ENCODE data around the gene FOXJ2. TPM values are rescaled to one million over a fixed set of nuclear protein-coding genes. Genes with fewer than 3 reads are reported as not detected.
"Not testable (repeated sequence)": the region's sequence is repeated elsewhere in the genome, so short reads cannot be mapped to it uniquely, and the experiment has no call there.

The FOXJ2 gene
- total RNA-seq, 1 experiment from 2014 or later, result 19.7 TPM

GRCh38 chr12:7995266-7995963, 37.1 kb upstream of the FOXJ2 start:
- Mint-ChIP-seq H3K27me3 (ENCODE audit: insufficient read depth, unreplicated experiment) (no peaks in the 10 kb centered on the region), H3K27ac (ENCODE audit: low read depth, unreplicated experiment) (no peak overlapping the region), H3K36me3 (ENCODE audit: insufficient read depth, unreplicated experiment) (no peaks in the 10 kb centered on the region), H3K4me1 (ENCODE audit: insufficient read depth, unreplicated experiment) (no peaks in the 10 kb centered on the region), H3K9me3 (ENCODE audit: unreplicated experiment) (no peaks in the 10 kb centered on the region), H3K4me3 (ENCODE audit: unreplicated experiment) (no peak overlapping the region)
- TF ChIP-seq, protein P1, sequence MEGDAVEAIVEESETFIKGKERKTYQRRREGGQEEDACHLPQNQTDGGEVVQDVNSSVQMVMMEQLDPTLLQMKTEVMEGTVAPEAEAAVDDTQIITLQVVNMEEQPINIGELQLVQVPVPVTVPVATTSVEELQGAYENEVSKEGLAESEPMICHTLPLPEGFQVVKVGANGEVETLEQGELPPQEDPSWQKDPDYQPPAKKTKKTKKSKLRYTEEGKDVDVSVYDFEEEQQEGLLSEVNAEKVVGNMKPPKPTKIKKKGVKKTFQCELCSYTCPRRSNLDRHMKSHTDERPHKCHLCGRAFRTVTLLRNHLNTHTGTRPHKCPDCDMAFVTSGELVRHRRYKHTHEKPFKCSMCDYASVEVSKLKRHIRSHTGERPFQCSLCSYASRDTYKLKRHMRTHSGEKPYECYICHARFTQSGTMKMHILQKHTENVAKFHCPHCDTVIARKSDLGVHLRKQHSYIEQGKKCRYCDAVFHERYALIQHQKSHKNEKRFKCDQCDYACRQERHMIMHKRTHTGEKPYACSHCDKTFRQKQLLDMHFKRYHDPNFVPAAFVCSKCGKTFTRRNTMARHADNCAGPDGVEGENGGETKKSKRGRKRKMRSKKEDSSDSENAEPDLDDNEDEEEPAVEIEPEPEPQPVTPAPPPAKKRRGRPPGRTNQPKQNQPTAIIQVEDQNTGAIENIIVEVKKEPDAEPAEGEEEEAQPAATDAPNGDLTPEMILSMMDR (IDR thresholded peaks at IDR 0.05; ENCODE audit: unreplicated experiment), result peak; percentile 69
- ChIA-PET POLR2A (interaction anchor here (0.9 to 1.2 kb wide), 3 partner anchors 37 to 134 kb away, joined by 3 read pairs; partner anchors contain the start of gene FOXJ2), CTCF (interaction anchor here (0.6 to 4.7 kb wide), 26 partner anchors 9 to 279 kb away, joined by 3 to 70 read pairs (median 5); partner anchors contain the start of gene SLC2A3)
- no TSS peak for BruUV-seq (replicated peaks)
- DNase-seq (ENCODE audit: unreplicated experiment), result peak; percentile 77
- intact Hi-C loops (cut with micrococcal nuclease), result loop anchor here (1.0 kb wide), 2 partner anchors 62 to 135 kb away; no protein-coding TSS in a partner anchor

DNA sequence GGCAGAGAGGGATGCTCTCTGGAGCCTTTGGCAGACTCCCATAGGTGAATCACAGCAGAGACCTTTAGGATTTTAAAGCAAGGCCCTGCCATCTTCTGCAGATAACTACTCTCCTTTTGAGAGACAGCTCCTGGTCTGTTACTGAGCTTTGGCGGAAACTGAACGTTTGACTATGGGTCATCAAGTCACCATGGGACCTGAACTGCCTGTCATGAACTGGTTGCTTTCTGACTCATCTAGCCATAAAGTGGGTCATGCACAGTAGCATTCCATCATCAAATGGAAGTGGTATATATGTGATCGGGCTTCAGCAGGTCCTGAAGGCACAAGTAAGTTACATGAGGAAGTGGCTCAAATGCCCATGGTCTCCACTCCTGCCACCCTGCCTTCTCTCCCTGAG, 31.7 kb upstream of the FOXJ2 start:
- intact Hi-C loops (cut with micrococcal nuclease); BruUV-seq (replicated peaks); H3K9me3 Mint-ChIP-seq (ENCODE audit: unreplicated experiment); H3K4me3 Mint-ChIP-seq (ENCODE audit: unreplicated experiment); POLR2A ChIA-PET; H3K4me1 Mint-ChIP-seq (ENCODE audit: insufficient read depth, unreplicated experiment); H3K27me3 Mint-ChIP-seq (ENCODE audit: insufficient read depth, unreplicated experiment); DNase-seq (ENCODE audit: unreplicated experiment); H3K27ac Mint-ChIP-seq (ENCODE audit: low read depth, unreplicated experiment); H3K36me3 Mint-ChIP-seq (ENCODE audit: insufficient read depth, unreplicated experiment): not testable (repeated sequence)
- CTCF ChIA-PET, result interaction anchor here (0.6 kb wide), 1 partner anchor 617 kb away, joined by 3 read pairs; no protein-coding TSS in a partner anchor

GRCh38 chr12:8001496-8001895, 31.0 kb upstream of the FOXJ2 start:
- CTCF ChIA-PET, result interaction anchor here (0.6 to 1.2 kb wide), 2 partner anchors 68 to 95 kb away, joined by 4 to 5 read pairs; no protein-coding TSS in a partner anchor
- DNase-seq (ENCODE audit: unreplicated experiment); POLR2A ChIA-PET; H3K9me3 Mint-ChIP-seq (ENCODE audit: unreplicated experiment); intact Hi-C loops (cut with micrococcal nuclease); BruUV-seq (replicated peaks); H3K27ac Mint-ChIP-seq (ENCODE audit: low read depth, unreplicated experiment); H3K36me3 Mint-ChIP-seq (ENCODE audit: insufficient read depth, unreplicated experiment); H3K4me1 Mint-ChIP-seq (ENCODE audit: insufficient read depth, unreplicated experiment); H3K4me3 Mint-ChIP-seq (ENCODE audit: unreplicated experiment): not testable (repeated sequence)
- peaks cover 11% of the 10 kb centered on the region for H3K27me3 Mint-ChIP-seq (ENCODE audit: insufficient read depth, unreplicated experiment)

DNA sequence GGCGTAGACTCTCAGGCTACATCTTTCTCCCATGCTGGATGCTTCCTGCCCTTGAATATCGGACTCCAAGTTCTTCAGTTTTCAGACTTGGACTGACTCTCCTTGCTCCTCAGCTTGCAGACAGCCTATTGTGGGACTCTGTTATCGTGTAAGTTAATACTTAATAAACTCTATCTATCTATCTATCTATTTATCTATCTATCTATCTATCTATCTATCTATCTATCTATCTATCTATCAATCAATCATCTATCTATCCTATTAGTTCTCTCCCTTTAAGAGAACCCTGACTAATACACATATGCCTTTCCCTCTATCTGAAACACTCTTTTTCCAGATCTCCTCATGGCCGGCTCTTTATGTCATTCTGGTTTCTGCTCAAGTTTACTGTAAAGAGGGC, 27.6 kb upstream of the FOXJ2 start:
- H3K27ac Mint-ChIP-seq (ENCODE audit: low read depth, unreplicated experiment); POLR2A ChIA-PET; H3K4me1 Mint-ChIP-seq (ENCODE audit: insufficient read depth, unreplicated experiment); DNase-seq (ENCODE audit: unreplicated experiment); BruUV-seq (replicated peaks); H3K9me3 Mint-ChIP-seq (ENCODE audit: unreplicated experiment); H3K4me3 Mint-ChIP-seq (ENCODE audit: unreplicated experiment); intact Hi-C loops (cut with micrococcal nuclease); H3K36me3 Mint-ChIP-seq (ENCODE audit: insufficient read depth, unreplicated experiment); CTCF ChIA-PET: not testable (repeated sequence)
- H3K27me3 Mint-ChIP-seq (ENCODE audit: insufficient read depth, unreplicated experiment), result peaks cover 11% of the 10 kb centered on the region

- H3K4me3 Mint-ChIP-seq (ENCODE audit: unreplicated experiment), result no peak overlapping the region
- no peaks in the 10 kb centered on the region for H3K9me3 Mint-ChIP-seq (ENCODE audit: unreplicated experiment)
- peaks cover 8% of the 10 kb centered on the region for H3K27me3 Mint-ChIP-seq (ENCODE audit: insufficient read depth, unreplicated experiment)
- BruUV-seq (replicated peaks), result no TSS peak
- no peaks in the 10 kb centered on the region for H3K36me3 Mint-ChIP-seq (ENCODE audit: insufficient read depth, unreplicated experiment)
- peak; percentile 46 for DNase-seq (ENCODE audit: unreplicated experiment)
- ChIA-PET CTCF (interaction anchor here (0.7 to 2.8 kb wide), 3 partner anchors 78 to 227 kb away, joined by 3 to 9 read pairs (median 3); no protein-coding TSS in a partner anchor), POLR2A (interaction anchor here (1.0 to 1.5 kb wide), 2 partner anchors 16 to 71 kb away, joined by 3 to 6 read pairs; no protein-coding TSS in a partner anchor)
- H3K4me1 Mint-ChIP-seq (ENCODE audit: insufficient read depth, unreplicated experiment), result peaks cover 6% of the 10 kb centered on the region
- H3K27ac Mint-ChIP-seq (ENCODE audit: low read depth, unreplicated experiment), result no peak overlapping the region
- intact Hi-C loops (cut with micrococcal nuclease), result no loop called here
- TF ChIP-seq, protein P1 (IDR thresholded peaks at IDR 0.05; ENCODE audit: unreplicated experiment), result no peak
Observed at GRCh38 chr12:8011331-8011730, 21.2 kb upstream of the FOXJ2 start.

Data from MCF 10A (cell line).